Measurements from ENCODE around the gene CBFA2T3.

- TF ChIP-seq, protein P1, sequence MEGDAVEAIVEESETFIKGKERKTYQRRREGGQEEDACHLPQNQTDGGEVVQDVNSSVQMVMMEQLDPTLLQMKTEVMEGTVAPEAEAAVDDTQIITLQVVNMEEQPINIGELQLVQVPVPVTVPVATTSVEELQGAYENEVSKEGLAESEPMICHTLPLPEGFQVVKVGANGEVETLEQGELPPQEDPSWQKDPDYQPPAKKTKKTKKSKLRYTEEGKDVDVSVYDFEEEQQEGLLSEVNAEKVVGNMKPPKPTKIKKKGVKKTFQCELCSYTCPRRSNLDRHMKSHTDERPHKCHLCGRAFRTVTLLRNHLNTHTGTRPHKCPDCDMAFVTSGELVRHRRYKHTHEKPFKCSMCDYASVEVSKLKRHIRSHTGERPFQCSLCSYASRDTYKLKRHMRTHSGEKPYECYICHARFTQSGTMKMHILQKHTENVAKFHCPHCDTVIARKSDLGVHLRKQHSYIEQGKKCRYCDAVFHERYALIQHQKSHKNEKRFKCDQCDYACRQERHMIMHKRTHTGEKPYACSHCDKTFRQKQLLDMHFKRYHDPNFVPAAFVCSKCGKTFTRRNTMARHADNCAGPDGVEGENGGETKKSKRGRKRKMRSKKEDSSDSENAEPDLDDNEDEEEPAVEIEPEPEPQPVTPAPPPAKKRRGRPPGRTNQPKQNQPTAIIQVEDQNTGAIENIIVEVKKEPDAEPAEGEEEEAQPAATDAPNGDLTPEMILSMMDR (IDR thresholded peaks at IDR 0.05): no peak
- no peak for TF ChIP-seq POLR2AphosphoS5 (IDR thresholded peaks at IDR 0.05; ENCODE audit: low read depth, low read length)
Observed at GRCh38 chr16:88917915-88918627, 58.9 kb downstream of the CBFA2T3 start.
